Smooth muscle cell (in vitro differentiated cells): ENCODE data around the gene APPBP2. TPM values are rescaled to one million over a fixed set of nuclear protein-coding genes. Genes with fewer than 3 reads are reported as not detected.
"Not testable (repeated sequence)": the region's sequence is repeated elsewhere in the genome, so short reads cannot be mapped to it uniquely, and the experiment has no call there.

Experiments used
- DNase-seq: peaks from one replicate; lab custom pipeline; 2025; ENCODE audit not compliant: unreplicated experiment; lab: John Stamatoyannopoulos, UW
- H2AFZ ChIP-seq: fragments of 200-600 bp; sonication (generic); 2 replicates; pipeline ENCODE4 v1.6.0; 2016; ENCODE audit warnings: antibody characterized with exemption, low read depth, mild to moderate bottlenecking
- H3F3A ChIP-seq: fragments of 200-600 bp; sonication (generic); 2 replicates; pipeline ENCODE4 v1.6.0; 2017; ENCODE audit warnings: antibody characterized with exemption, low read depth
- H3K27ac ChIP-seq: fragments of 200-600 bp; sonication (generic); 2 replicates; pipeline ENCODE4 v1.5.1; 2016; ENCODE audit warnings: low read depth, mild to moderate bottlenecking
- H3K27me3 ChIP-seq: fragments of 200-600 bp; sonication (generic); 2 replicates; pipeline ENCODE4 v1.6.1; 2016; ENCODE audit warnings: low read depth, mild to moderate bottlenecking
- H3K36me3 ChIP-seq: fragments of 200-600 bp; sonication (generic); 2 replicates; pipeline ENCODE4 v1.5.1; 2016; ENCODE audit warnings: low read depth
- H3K4me1 ChIP-seq: fragments of 200-600 bp; sonication (generic); 2 replicates; pipeline ENCODE4 v1.5.1; 2016; ENCODE audit warnings: low read depth
- H3K4me2 ChIP-seq: fragments of 200-600 bp; sonication (generic); 2 replicates; pipeline ENCODE4 v1.6.0; 2016; ENCODE audit warnings: mild to moderate bottlenecking
- H3K4me3 ChIP-seq: fragments of 200-600 bp; sonication (generic); 2 replicates; pipeline ENCODE4 v1.5.1; 2016; ENCODE audit warnings: mild to moderate bottlenecking
- H3K79me2 ChIP-seq: fragments of 200-600 bp; sonication (generic); 2 replicates; pipeline ENCODE4 v1.6.0; 2016; ENCODE audit warnings: low read depth, mild to moderate bottlenecking
- H3K9ac ChIP-seq: fragments of 200-600 bp; sonication (generic); 2 replicates; pipeline ENCODE4 v1.6.0; 2016; ENCODE audit warnings: low read depth
- H3K9me3 ChIP-seq: fragments of 200-600 bp; sonication (generic); replicated peaks from 2 replicates; pipeline ENCODE4 v1.5.1; 2016; ENCODE audit warnings: low read depth
- H4K20me1 ChIP-seq: fragments of 200-600 bp; sonication (generic); 2 replicates; pipeline ENCODE4 v1.6.0; 2016; ENCODE audit warnings: low read depth
- WGBS: methylation state at CpG from one replicate; pipeline ENCODE4 v1.1.7; 2016; ENCODE audit warnings: low lambda C conversion rate; 5-methylcytosine and 5-hydroxymethylcytosine counted together
- polyA plus RNA-seq: library from polyadenylated mRNA; unstranded; fragments of >200 nt; fragmentation: Nextera tagmentation; extraction: Ambion mirVana; gene quantifications from 2 replicates; pipeline ENCODE4 v1.2.1, GENCODE V29; 2016
- total RNA-seq: library from RNA; depleted of rRNA; stranded (reverse); fragments of >200 nt; gene quantifications from 2 replicates; pipeline ENCODE4 v1.2.3, GENCODE V29; 2014
- TF ChIP-seq, protein P1 (sequence below): fragments of 200-600 bp; sonication (generic); IDR thresholded peaks from 2 replicates; pipeline ENCODE4 v1.5.1; 2017; ENCODE audit warnings: borderline replicate concordance, mild to moderate bottlenecking, antibody characterized with exemption; ENCODE audit not compliant: insufficient read depth, poor library complexity, severe bottlenecking

The APPBP2 gene
- total and polyA plus RNA-seq, 2 experiments from 2014 or later: 38.3 to 40.9 TPM

DNA sequence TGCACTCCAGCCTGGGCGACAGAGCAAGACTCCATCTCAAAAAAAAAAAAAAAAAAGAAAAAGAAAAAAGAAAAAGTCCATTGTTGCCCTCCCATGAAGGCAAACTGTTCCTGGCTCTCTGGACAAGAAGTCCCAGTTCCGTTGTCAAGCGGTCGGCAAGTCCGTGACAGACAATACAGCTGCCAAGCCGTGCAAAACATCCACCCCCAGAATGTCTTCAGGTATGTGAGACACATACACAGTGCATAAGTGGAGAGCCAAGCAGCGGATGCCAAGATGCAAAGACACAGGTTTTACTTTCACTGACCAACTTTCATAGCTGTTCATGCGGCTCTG lies 33.6 kb upstream of the APPBP2 start:
- no peak overlapping the region for H3K9ac ChIP-seq
- WGBS: 93% methylated on average over 8 of the region's 8 CpGs
- no peak overlapping the region for H3K27ac ChIP-seq
- no peaks in the 10 kb centered on the region for H3K4me1 ChIP-seq
- TF ChIP-seq, protein P1, sequence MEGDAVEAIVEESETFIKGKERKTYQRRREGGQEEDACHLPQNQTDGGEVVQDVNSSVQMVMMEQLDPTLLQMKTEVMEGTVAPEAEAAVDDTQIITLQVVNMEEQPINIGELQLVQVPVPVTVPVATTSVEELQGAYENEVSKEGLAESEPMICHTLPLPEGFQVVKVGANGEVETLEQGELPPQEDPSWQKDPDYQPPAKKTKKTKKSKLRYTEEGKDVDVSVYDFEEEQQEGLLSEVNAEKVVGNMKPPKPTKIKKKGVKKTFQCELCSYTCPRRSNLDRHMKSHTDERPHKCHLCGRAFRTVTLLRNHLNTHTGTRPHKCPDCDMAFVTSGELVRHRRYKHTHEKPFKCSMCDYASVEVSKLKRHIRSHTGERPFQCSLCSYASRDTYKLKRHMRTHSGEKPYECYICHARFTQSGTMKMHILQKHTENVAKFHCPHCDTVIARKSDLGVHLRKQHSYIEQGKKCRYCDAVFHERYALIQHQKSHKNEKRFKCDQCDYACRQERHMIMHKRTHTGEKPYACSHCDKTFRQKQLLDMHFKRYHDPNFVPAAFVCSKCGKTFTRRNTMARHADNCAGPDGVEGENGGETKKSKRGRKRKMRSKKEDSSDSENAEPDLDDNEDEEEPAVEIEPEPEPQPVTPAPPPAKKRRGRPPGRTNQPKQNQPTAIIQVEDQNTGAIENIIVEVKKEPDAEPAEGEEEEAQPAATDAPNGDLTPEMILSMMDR: no peak
- no peaks in the 10 kb centered on the region for H3K9me3 ChIP-seq
- no peaks in the 10 kb centered on the region for H3F3A ChIP-seq
- no peaks in the 10 kb centered on the region for H3K27me3 ChIP-seq
- no peak for DNase-seq
- H2AFZ ChIP-seq: no peak overlapping the region
- H3K4me2 ChIP-seq: no peak overlapping the region
- H4K20me1 ChIP-seq: no peaks in the 10 kb centered on the region
- H3K36me3 ChIP-seq: no peaks in the 10 kb centered on the region
- H3K4me3 ChIP-seq: no peak overlapping the region
- H3K79me2 ChIP-seq: no peaks in the 10 kb centered on the region

GRCh38 chr17:60557805-60558204 lies 31.8 kb upstream of the APPBP2 start:
- Histone ChIP-seq H3K79me2 (no peaks in the 10 kb centered on the region), H3K9ac (no peak overlapping the region), H3K4me3 (no peak overlapping the region), H3K36me3 (no peaks in the 10 kb centered on the region), H3F3A (peaks cover 8% of the 10 kb centered on the region), H3K4me2 (no peak overlapping the region), H2AFZ (no peak overlapping the region), H3K27ac (no peak overlapping the region), H3K4me1 (no peaks in the 10 kb centered on the region), H3K9me3 (no peaks in the 10 kb centered on the region), H4K20me1 (no peaks in the 10 kb centered on the region), H3K27me3 (no peaks in the 10 kb centered on the region)
- WGBS: 90% methylated on average over 2 of the region's 2 CpGs
- DNase-seq: no peak
- TF ChIP-seq, protein P1: no peak

DNA sequence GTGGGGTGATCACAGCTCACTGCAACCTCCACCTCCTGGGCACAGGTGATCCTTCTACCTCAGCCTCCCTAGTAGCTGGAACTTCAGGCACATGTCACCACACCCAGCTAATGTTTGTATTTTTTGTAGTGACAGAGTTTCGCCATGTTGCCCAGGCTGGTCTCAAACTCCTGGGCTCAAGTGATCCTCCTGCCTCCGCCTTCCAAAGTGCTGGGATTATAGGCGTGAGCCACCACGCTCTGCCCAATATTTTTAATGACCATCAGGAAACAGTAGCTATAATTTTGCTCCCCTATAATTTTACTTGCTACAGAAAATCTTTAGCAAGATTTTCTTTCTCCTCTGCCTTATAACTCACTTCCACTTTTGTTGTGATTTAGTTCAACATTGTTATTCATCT lies 29.7 kb upstream of the APPBP2 start:
- Histone ChIP-seq H2AFZ (no peak overlapping the region), H3F3A (peaks cover 8% of the 10 kb centered on the region), H3K27ac (no peak overlapping the region), H3K27me3 (no peaks in the 10 kb centered on the region), H3K4me3 (no peak overlapping the region), H3K4me2 (no peak overlapping the region), H3K79me2 (no peaks in the 10 kb centered on the region), H4K20me1 (no peaks in the 10 kb centered on the region), H3K9ac (no peak overlapping the region), H3K36me3 (no peaks in the 10 kb centered on the region), H3K4me1 (no peaks in the 10 kb centered on the region), H3K9me3 (no peaks in the 10 kb centered on the region)
- no peak for DNase-seq
- TF ChIP-seq, protein P1: no peak
- 95% methylated on average over 4 of the region's 4 CpGs for WGBS

DNA sequence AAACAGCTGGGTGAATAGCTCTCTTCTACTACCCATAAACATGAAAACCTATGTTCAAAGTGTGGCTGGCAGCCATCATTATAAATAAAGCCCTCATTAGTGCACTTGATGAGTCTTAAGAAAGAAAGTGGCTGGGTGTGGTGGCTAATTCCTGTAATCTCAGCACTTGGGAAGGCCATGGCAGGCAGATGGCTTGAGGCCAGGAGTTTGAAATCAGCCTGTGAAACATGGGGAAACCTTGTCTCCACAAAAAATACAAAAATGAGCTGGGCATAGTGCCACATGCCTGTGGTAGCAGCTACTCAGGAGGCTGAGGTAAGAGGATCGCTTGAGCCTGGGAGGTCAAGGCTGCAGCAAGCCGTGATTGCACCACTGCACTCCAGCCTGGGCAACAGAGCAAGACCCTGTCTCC lies 28.3 kb upstream of the APPBP2 start:
- Histone ChIP-seq H3K9me3 (no peaks in the 10 kb centered on the region), H3K4me1 (no peaks in the 10 kb centered on the region), H3K27me3 (no peaks in the 10 kb centered on the region), H4K20me1 (no peaks in the 10 kb centered on the region), H3F3A (peaks cover 8% of the 10 kb centered on the region), H3K36me3 (no peaks in the 10 kb centered on the region), H3K4me3 (no peak overlapping the region), H3K9ac (no peak overlapping the region), H3K27ac (no peak overlapping the region), H2AFZ (no peak overlapping the region), H3K79me2 (no peaks in the 10 kb centered on the region), H3K4me2 (no peak overlapping the region)
- 75% methylated on average over 2 of the region's 2 CpGs for WGBS
- no peak for DNase-seq
- TF ChIP-seq, protein P1: no peak

DNA sequence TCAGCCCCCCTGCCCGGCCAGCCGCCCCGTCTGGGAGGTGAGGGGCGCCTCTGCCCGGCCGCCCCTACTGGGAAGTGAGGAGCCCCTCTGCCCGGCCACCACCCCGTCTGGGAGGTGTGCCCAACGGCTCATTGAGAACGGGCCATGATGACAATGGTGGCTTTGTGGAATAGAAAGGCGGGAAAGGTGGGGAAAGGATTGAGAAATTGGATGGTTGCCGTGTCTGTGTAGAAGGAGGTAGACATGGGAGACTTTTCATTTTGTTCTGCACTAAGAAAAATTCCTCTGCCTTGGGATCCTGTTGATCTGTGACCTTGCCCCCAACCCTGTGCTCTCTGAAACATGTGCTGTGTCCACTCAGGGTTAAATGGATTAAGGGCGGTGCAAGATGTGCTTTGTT lies 26.2 kb upstream of the APPBP2 start:
- H2AFZ ChIP-seq, H3F3A ChIP-seq, H4K20me1 ChIP-seq, H3K27me3 ChIP-seq, H3K36me3 ChIP-seq, H3K4me2 ChIP-seq, H3K79me2 ChIP-seq, H3K9ac ChIP-seq, DNase-seq, H3K27ac ChIP-seq, H3K9me3 ChIP-seq, H3K4me1 ChIP-seq, H3K4me3 ChIP-seq: not testable (repeated sequence)
- WGBS: 97% methylated on average over 10 of the region's 13 CpGs
